ENCODE results near the gene TEFM.
A peak's percentile ranks its signal among the peaks of the same experiment; 100 is the strongest.
"Not testable (repeated sequence)": the region's sequence is repeated elsewhere in the genome, so short reads cannot be mapped to it uniquely, and the experiment has no call there.

TEFM gene

DNA sequence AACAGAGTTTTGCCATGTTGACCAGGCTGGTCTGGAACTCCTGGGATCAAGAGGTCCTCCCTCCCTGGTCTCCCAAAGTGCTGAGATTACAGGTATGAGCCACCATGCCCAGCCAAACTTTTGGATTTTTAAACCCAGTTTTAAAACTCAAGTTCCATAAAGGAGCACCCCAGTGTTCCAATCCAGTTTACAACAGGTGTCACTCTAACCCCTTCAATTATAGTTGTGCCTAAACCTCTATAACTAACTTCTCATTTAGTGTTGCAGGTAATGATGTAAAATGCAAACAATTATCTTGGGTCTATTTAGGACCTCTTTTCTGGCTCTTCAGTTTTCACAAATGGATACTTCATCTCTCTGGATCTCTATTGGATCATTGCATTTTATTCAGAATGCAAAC, 7.9 kb upstream of the TEFM start:
- H3K9me3 ChIP-seq (ENCODE audit: low read length) = no peaks in the 10 kb centered on the region
- no peaks in the 10 kb centered on the region for H3K4me1 ChIP-seq (ENCODE audit: insufficient read depth, low read length)
- H3K27me3 ChIP-seq (ENCODE audit: insufficient read depth, low read length) = no peaks in the 10 kb centered on the region
- no peak overlapping the region for H2AFZ ChIP-seq (ENCODE audit: low read depth, low read length)
- H3K4me3 ChIP-seq (ENCODE audit: low read length) = no peak overlapping the region
- no peaks in the 10 kb centered on the region for H3K36me3 ChIP-seq (ENCODE audit: insufficient read depth, low read length)

DNA sequence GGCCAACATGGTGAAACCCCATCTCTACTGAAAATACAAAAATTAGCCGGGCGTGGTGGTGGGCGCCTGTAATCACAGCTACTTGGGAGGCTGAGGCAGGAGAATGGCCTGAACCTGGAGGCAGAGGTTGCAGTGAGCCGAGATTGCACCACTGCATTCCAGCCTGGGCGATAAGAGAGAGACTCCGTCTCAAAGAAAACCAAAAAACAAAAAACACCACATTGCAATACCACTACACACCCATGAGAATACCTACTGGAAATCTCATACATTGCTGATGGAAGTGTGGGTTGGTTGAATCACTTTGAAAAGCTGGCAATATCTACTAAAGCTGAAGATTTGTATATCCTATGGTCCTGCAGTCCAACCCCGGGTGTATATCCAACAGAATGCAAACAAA, 4.1 kb upstream of the TEFM start:
- not testable (repeated sequence) for H3K4me3 ChIP-seq (ENCODE audit: low read length)

DNA sequence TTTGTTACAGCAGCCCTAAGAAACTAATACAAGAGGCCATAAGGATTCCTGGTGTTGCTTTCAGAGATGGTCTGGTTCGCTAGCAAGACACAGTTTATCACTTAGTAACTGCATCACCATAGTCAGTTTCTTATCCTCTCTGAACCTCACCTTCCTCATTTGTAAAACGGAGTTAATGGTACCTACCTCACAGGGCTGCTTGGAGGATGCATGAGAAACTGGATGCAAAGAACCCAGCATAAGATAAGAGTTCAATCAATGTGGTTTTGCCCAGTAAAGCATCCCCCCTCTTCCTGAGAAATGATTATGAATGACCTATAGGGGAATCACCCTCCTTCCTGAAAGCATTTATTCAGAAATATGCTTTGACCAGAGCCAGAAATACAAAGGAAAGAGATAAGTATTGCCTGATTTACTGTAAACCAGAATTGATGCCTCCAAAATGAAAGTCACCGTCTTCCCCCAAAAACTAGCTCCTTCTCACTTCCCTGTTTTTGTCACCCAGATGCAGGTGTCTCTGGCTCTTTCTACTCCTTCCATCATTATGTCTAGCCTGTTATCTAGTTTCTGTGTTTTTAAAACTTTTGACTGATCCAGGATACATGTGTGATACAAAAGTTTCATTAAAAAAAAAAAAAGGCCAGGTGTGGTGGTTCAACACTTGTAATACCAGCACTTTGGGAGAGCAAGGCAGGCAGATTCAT, 2.8 kb upstream of the TEFM start:
- Histone ChIP-seq H3K4me1 (ENCODE audit: insufficient read depth, low read length) (peaks cover 7% of the 10 kb centered on the region), H2AFZ (ENCODE audit: low read depth, low read length) (no peak overlapping the region), H3K9me3 (ENCODE audit: low read length) (no peaks in the 10 kb centered on the region), H3K36me3 (ENCODE audit: insufficient read depth, low read length) (peaks cover 6% of the 10 kb centered on the region), H3K27me3 (ENCODE audit: insufficient read depth, low read length) (no peaks in the 10 kb centered on the region), H3K4me3 (ENCODE audit: low read length) (no peak overlapping the region)

More for the DNA sequence above, 4.1 kb upstream of the TEFM start:
- not testable (repeated sequence) for H3K9me3 ChIP-seq (ENCODE audit: low read length); H2AFZ ChIP-seq (ENCODE audit: low read depth, low read length); H3K36me3 ChIP-seq (ENCODE audit: insufficient read depth, low read length); H3K27me3 ChIP-seq (ENCODE audit: insufficient read depth, low read length); H3K4me1 ChIP-seq (ENCODE audit: insufficient read depth, low read length)

DNA sequence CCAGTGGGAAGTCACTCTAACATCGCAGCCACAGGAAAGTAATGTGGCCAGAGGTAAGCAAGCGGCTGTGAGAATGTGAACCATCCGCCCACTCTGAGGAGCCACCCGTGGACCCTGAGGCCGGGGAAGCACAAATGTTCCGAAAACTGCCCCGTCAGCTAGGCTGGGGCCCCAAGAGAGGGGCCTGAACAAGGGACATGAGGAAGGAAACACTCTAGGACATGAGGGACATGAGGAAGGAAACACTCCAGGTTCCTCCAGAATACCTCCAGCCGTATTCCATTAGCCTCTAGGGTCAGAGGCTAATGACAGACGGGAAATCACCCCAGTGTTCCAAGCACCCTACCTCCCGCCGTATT, 317 bp downstream of the TEFM start:
- Histone ChIP-seq H2AFZ (ENCODE audit: low read depth, low read length) (peak overlapping the region; percentile 88), H3K4me1 (ENCODE audit: insufficient read depth, low read length) (peaks cover 7% of the 10 kb centered on the region), H3K9me3 (ENCODE audit: low read length) (no peaks in the 10 kb centered on the region), H3K27me3 (ENCODE audit: insufficient read depth, low read length) (no peaks in the 10 kb centered on the region), H3K36me3 (ENCODE audit: insufficient read depth, low read length) (peaks cover 23% of the 10 kb centered on the region), H3K4me3 (ENCODE audit: low read length) (peak overlapping the region; percentile 75)

DNA sequence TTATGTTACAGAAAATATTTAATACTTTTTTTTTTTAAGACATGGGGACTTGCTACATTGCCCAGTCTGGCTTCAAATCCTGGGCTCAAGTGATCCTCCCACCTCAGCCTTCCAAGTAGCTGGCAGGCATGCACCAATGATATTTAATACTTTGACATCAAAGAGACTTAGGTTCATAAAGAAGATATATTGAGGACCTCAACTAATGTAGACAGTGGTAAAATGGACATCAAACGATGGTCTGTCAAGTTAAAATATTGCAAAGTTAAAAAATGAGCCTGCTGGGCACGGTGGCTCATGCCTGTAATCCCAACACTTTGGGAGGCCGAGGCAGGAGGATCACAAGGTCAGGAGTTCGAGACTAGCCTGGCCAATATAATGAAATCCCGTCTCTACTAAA, 8.7 kb downstream of the TEFM start:
- H3K27me3 ChIP-seq (ENCODE audit: insufficient read depth, low read length) = no peaks in the 10 kb centered on the region
- no peak overlapping the region for H3K4me3 ChIP-seq (ENCODE audit: low read length)
- no peaks in the 10 kb centered on the region for H3K9me3 ChIP-seq (ENCODE audit: low read length)
- H2AFZ ChIP-seq (ENCODE audit: low read depth, low read length) = no peak overlapping the region
- H3K4me1 ChIP-seq (ENCODE audit: insufficient read depth, low read length) = no peaks in the 10 kb centered on the region
- H3K36me3 ChIP-seq (ENCODE audit: insufficient read depth, low read length) = peaks cover 73% of the 10 kb centered on the region

DNA sequence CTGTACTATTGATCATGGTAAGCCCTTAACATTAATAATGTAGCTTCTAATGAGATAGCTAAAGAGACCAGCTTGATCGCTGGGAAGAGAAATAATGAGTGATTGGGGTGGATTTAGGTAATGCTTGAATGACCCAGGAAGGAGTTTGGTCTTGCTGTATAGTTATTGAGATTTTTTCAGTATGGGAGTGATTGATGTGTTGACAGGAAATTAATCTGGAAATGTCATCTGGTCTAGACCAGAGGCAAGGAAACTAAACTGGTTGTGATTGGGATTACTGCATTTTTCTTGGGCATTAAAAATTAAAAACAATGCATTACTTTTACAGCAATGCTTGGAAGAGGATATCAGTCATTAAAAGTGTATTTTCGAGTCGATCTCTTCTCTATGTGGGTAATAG, 11.8 kb downstream of the TEFM start:
- H3K36me3 ChIP-seq (ENCODE audit: insufficient read depth, low read length) = peaks cover 65% of the 10 kb centered on the region
- no peak overlapping the region for H3K4me3 ChIP-seq (ENCODE audit: low read length)
- H3K9me3 ChIP-seq (ENCODE audit: low read length) = no peaks in the 10 kb centered on the region
- no peaks in the 10 kb centered on the region for H3K27me3 ChIP-seq (ENCODE audit: insufficient read depth, low read length)
- H3K4me1 ChIP-seq (ENCODE audit: insufficient read depth, low read length) = no peaks in the 10 kb centered on the region
- H2AFZ ChIP-seq (ENCODE audit: low read depth, low read length) = no peak overlapping the region

DNA sequence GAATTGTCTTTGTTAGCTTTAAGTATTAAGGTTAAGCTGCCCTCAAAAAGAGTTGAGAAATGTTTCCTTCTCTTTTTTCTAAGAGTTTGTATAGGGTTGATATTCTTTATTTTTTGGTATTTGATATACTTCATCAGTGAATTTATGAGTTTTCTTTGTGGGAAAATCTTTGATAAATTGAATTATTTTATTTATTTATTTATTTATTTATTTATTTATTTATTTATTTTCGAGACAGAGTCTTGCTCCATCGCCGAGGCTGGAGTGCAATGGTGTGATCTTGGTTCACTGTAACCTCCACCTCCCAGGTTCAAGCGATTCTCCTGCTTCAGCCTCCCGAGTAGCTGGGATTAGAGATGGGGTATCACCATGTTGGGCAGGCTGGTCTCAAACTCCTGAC, 19.9 kb downstream of the TEFM start:
- H3K36me3 ChIP-seq (ENCODE audit: insufficient read depth, low read length) = peaks cover 41% of the 10 kb centered on the region
- H3K4me3 ChIP-seq (ENCODE audit: low read length) = no peak overlapping the region
- H3K27me3 ChIP-seq (ENCODE audit: insufficient read depth, low read length) = no peaks in the 10 kb centered on the region
- no peaks in the 10 kb centered on the region for H3K9me3 ChIP-seq (ENCODE audit: low read length)
- H3K4me1 ChIP-seq (ENCODE audit: insufficient read depth, low read length) = no peaks in the 10 kb centered on the region
- no peak overlapping the region for H2AFZ ChIP-seq (ENCODE audit: low read depth, low read length)

DNA sequence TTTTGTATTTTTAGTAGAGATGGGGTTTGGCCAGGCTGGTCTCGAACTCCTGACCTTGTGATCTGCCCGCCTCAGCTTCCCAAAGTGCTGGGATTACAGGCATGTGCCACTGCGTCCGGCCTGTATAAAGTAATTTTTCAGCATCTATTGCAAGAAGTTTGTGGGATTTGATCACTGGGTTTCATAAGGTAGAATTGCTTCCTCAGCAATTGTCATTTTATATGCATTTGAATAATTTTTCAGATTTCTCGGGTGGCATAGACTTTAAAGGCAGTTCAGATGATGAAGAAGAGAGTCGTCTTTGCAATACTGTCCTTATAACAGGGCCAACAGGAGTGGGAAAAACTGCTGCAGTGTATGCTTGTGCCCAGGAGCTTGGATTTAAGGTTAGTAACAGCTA, 37.0 kb downstream of the TEFM start:
- H3K9me3 ChIP-seq (ENCODE audit: low read length) = peaks cover 3% of the 10 kb centered on the region
- H2AFZ ChIP-seq (ENCODE audit: low read depth, low read length) = no peak overlapping the region
- no peak overlapping the region for H3K4me3 ChIP-seq (ENCODE audit: low read length)
- no peaks in the 10 kb centered on the region for H3K27me3 ChIP-seq (ENCODE audit: insufficient read depth, low read length)
- H3K4me1 ChIP-seq (ENCODE audit: insufficient read depth, low read length) = no peaks in the 10 kb centered on the region
- peaks cover 74% of the 10 kb centered on the region for H3K36me3 ChIP-seq (ENCODE audit: insufficient read depth, low read length)

DNA sequence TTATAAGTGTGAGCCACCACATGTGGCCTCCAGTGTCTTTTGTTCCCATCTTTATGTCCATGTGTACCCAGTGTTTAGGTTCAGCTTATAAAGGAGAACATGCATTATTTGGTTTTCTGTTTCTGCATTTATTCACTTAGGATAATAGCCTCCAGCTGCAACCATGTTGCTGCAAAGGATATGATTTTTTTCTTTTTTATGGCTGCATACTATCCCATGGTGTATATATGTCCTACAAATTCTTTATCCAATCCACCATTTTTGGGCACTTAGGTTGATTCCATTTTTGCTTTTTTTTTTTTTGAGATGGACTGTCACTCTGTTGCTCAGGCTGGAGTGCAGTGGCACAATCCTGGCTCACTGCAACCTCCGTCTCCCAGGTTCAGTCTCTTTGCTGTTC, 41.4 kb downstream of the TEFM start:
- Histone ChIP-seq H2AFZ (ENCODE audit: low read depth, low read length) (no peak overlapping the region), H3K27me3 (ENCODE audit: insufficient read depth, low read length) (no peaks in the 10 kb centered on the region), H3K9me3 (ENCODE audit: low read length) (peaks cover 3% of the 10 kb centered on the region), H3K4me1 (ENCODE audit: insufficient read depth, low read length) (no peaks in the 10 kb centered on the region), H3K36me3 (ENCODE audit: insufficient read depth, low read length) (peaks cover 60% of the 10 kb centered on the region), H3K4me3 (ENCODE audit: low read length) (no peak overlapping the region)

DNA sequence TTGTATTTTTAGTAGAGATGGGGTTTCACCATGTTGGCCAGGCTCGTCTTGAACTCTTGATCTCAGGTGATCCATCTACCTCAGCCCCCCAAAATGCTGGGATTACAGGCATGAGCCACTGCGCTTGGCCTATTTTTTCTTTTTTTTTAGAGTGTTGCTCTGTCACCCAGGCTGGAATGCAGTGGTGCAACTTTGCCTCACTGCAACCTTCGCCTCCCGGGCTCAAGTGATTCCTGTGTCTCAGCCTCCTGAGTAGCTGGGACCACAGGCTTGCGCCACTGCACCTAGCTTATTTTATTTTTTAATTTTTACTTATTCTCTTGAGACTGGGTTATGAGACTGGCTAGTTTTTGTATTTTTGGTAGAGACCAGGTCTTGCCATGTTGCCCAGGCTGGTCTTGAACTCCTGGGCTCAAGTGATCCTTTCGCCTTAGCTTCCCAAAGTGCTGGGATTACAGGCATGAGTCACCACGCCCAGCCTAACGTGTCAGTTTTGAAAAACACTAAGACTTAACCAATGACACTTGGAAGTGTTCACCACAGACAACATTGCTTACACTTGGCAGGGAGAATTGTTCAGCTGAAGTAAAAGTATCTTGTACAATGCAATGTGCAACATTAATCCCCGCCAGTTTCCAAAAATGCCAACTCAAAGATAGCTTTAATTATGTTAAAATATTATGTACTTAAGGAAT, 47.3 kb downstream of the TEFM start:
- no peak overlapping the region for H3K4me3 ChIP-seq (ENCODE audit: low read length)
- H3K4me1 ChIP-seq (ENCODE audit: insufficient read depth, low read length) = no peaks in the 10 kb centered on the region
- H3K36me3 ChIP-seq (ENCODE audit: insufficient read depth, low read length) = peaks cover 56% of the 10 kb centered on the region
- H2AFZ ChIP-seq (ENCODE audit: low read depth, low read length) = no peak overlapping the region
- H3K27me3 ChIP-seq (ENCODE audit: insufficient read depth, low read length) = no peaks in the 10 kb centered on the region
- H3K9me3 ChIP-seq (ENCODE audit: low read length) = no peaks in the 10 kb centered on the region

DNA sequence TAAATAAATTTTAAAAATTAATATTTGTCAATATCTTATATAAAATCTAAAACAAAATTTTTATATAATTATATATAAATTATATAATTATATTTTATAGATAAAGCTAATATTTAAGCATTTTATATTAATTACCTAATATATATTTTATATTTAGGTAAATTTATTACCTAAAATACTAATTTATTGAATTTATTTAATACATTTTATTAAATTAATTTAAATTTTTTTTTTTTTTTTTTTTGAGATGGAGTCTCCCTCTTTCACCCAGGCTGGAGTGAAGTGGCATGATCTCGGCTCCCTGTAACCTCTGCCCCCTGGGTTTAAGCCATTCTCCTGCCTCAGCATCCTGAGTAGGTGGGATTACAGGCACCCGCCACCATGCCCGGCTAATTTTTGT, 51.9 kb downstream of the TEFM start:
- Histone ChIP-seq H3K9me3 (ENCODE audit: low read length) (no peaks in the 10 kb centered on the region), H3K36me3 (ENCODE audit: insufficient read depth, low read length) (peaks cover 65% of the 10 kb centered on the region), H2AFZ (ENCODE audit: low read depth, low read length) (no peak overlapping the region), H3K4me3 (ENCODE audit: low read length) (no peak overlapping the region), H3K4me1 (ENCODE audit: insufficient read depth, low read length) (no peaks in the 10 kb centered on the region), H3K27me3 (ENCODE audit: insufficient read depth, low read length) (no peaks in the 10 kb centered on the region)

Measured in neuron (in vitro differentiated cells).